Measurements from ENCODE around the gene ANGPTL2. TPM values are rescaled to one million over a fixed set of nuclear protein-coding genes. Genes with fewer than 3 reads are reported as not detected.

The ANGPTL2 gene
- total and polyA plus RNA-seq, 2 of the 4 experiments (the other 2 are of a cell fraction), result 9.5 to 25.1 TPM

DNA sequence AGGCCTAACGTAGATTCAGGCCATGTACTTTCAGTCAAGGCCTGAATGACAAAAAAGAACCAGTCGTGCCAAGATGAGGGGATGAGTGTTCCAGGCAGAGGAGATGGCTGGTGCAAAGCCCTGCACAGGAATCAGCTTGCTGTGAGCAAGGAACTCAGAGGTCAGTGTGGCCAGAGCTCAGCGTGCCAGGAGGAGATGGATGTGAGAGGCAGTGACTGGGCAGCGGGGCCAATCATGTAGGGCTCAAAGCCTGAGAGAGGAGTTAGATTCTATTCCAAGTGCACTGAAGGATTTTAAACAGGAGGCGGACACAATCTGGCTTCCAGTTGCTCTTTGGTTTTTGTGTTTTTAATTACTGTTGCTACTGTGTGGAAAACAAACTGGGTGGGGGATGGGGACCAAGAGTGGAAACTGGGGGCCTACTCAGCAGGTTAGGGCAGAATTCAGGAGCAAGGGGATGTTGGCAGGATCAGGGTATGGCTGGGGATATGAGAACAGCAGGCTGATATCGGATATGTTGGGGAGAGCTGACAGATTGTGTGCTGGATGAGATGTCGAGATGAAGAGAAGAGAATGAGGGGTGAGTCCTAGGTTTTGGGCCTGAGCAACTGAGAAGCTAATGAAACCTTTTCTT is 64.3 kb downstream of the ANGPTL2 start:
- H2AK5ac ChIP-seq (ENCODE audit: low read depth, low read length), result peak overlapping the region; percentile 42; the same call in 1 of the 2 replicates
- peak overlapping the region; percentile 17 for H4K91ac ChIP-seq (ENCODE audit: insufficient read depth, low read depth, low read length)
- no peaks in the 10 kb centered on the region for H3K36me3 ChIP-seq (ENCODE audit: control insufficient read depth, insufficient read depth, low read length)
- intact Hi-C loops (cut with micrococcal nuclease) (no loop called here), in situ Hi-C loops (cut with MboI; ENCODE audit: low sequenced_read_pairs) (no loop called here), dilution Hi-C loops (cut with HindIII; ENCODE audit: low sequenced_read_pairs, unreplicated experiment) (no loop called here)
- H2BK120ac ChIP-seq (ENCODE audit: low read depth, low read length), result peak overlapping the region; percentile 29
- no peaks in the 10 kb centered on the region for H4K20me1 ChIP-seq (ENCODE audit: insufficient read depth, low read length)
- 0 out of 2 replicates have a peak overlapping the region, but pooled peaks have one; percentile 50 for H3K14ac ChIP-seq (replicated peaks; ENCODE audit: low read depth, low read length)
- H3K27ac ChIP-seq (ENCODE audit: insufficient read depth, low read length), result no peak overlapping the region
- H4K5ac ChIP-seq (ENCODE audit: low read depth, low read length), result no peak overlapping the region
- H3K4me1 ChIP-seq (ENCODE audit: control insufficient read depth, insufficient read depth, low read length), result peaks cover 8% of the 10 kb centered on the region
- ATAC-seq (ENCODE audit: low read depth), result peak; percentile 51
- H2AK9ac ChIP-seq (replicated peaks; ENCODE audit: low read depth, low read length, poor library complexity), result no peak overlapping the region
- H2BK5ac ChIP-seq (ENCODE audit: low read depth, low read length, poor library complexity, severe bottlenecking), result no peak overlapping the region
- no peak overlapping the region for H3K23ac ChIP-seq (ENCODE audit: low read depth, low read length)
- no peak overlapping the region for H2BK15ac ChIP-seq (ENCODE audit: low read depth, low read length)
- H3K9ac ChIP-seq (ENCODE audit: low read depth, low read length), result no peak overlapping the region
- TF ChIP-seq SMC3 (IDR thresholded peaks at IDR 0.05; ENCODE audit: low read depth, low read length) (no peak), MAZ (IDR thresholded peaks at IDR 0.05; ENCODE audit: borderline replicate concordance, low read depth, low read length) (no peak)
- peak overlapping the region; percentile 32; the same call in 1 of the 2 replicates for H2BK20ac ChIP-seq (ENCODE audit: low read depth, low read length)
- no peak overlapping the region for H2AFZ ChIP-seq (replicated peaks; ENCODE audit: low read length, poor library complexity)
- DNase-seq, result peak; percentile 31
- peaks cover 15% of the 10 kb centered on the region for H3K9me1 ChIP-seq (ENCODE audit: insufficient read depth, low read length)
- no peak overlapping the region for H3K4me2 ChIP-seq (ENCODE audit: low read depth, low read length)
- peak overlapping the region in 1 of 2 experiments; percentile 32; a peak in 2 of 4 replicates for H4K8ac ChIP-seq (ENCODE audit: low read depth in 2 of 2, low read length in 2 of 2)
- ChIA-PET CTCF (no interaction called here), POLR2A (ENCODE audit: unreplicated experiment) (no interaction called here)
- no peaks in the 10 kb centered on the region for H3K79me1 ChIP-seq (ENCODE audit: low read depth in 1 of 2, low read length in 2 of 2)
- no peak overlapping the region for H3K56ac ChIP-seq (ENCODE audit: extremely low read depth, insufficient read depth, low read length)
- H3K27me3 ChIP-seq (ENCODE audit: control insufficient read depth, insufficient read depth, low read length), result no peaks in the 10 kb centered on the region
- no peak overlapping the region for H3K4me3 ChIP-seq (ENCODE audit: insufficient read depth, low read depth, low read length)
- 92% methylated on average over 4 of the region's 7 CpGs; no CpG with 5 or more reads in 1 of the 2 experiments for WGBS, 2 experiments (ENCODE audit: extremely low coverage in 2 of 2, insufficient read length in 1 of 2)
- no TSS peak for BruUV-seq (replicated peaks)
- H3K4ac ChIP-seq (ENCODE audit: low read depth, low read length), result peak overlapping the region; percentile 13
- H3K9me3 ChIP-seq (ENCODE audit: control insufficient read depth, insufficient read depth, low read length), result no peaks in the 10 kb centered on the region
- 0 out of 2 replicates have a peak overlapping the region, but pooled peaks have one; percentile 5 for H3K18ac ChIP-seq (ENCODE audit: low read depth, low read length)
